ENCODE data around the gene PLCB4.

Gene PLCB4

GRCh38 chr20:9322661-9323060 lies 253.8 kb downstream of the PLCB4 start:
- TF ChIP-seq CTCF (IDR thresholded peaks at IDR 0.05; ENCODE audit: low read depth, low read length), result no peak
- no peak overlapping the region for H3K4me3 ChIP-seq (ENCODE audit: low read depth, low read length)

- peak; percentile 38 for TF ChIP-seq CTCF (IDR thresholded peaks at IDR 0.05; ENCODE audit: low read depth, low read length)
- H3K4me3 ChIP-seq (ENCODE audit: low read depth, low read length), result no peak overlapping the region
Observed at GRCh38 chr20:9323622-9324021, 254.7 kb downstream of the PLCB4 start.

GRCh38 chr20:9329355-9330101 lies 260.6 kb downstream of the PLCB4 start:
- H3K4me3 ChIP-seq (ENCODE audit: low read depth, low read length), result no peak overlapping the region

GRCh38 chr20:9330151-9330550 lies 261.3 kb downstream of the PLCB4 start:
- TF ChIP-seq CTCF (IDR thresholded peaks at IDR 0.05; ENCODE audit: low read depth, low read length), result no peak
- no peak overlapping the region for H3K4me3 ChIP-seq (ENCODE audit: low read depth, low read length)

More at GRCh38 chr20:9329355-9330101, 260.6 kb downstream of the PLCB4 start:
- TF ChIP-seq CTCF (IDR thresholded peaks at IDR 0.05; ENCODE audit: low read depth, low read length), result no peak

- TF ChIP-seq CTCF (IDR thresholded peaks at IDR 0.05; ENCODE audit: low read depth, low read length), result no peak
Observed at GRCh38 chr20:9331707-9332435, 263.0 kb downstream of the PLCB4 start.

GRCh38 chr20:9332791-9333479 lies 264.0 kb downstream of the PLCB4 start:
- TF ChIP-seq CTCF (IDR thresholded peaks at IDR 0.05; ENCODE audit: low read depth, low read length), result no peak
- H3K4me3 ChIP-seq (ENCODE audit: low read depth, low read length), result no peak overlapping the region

More at GRCh38 chr20:9331707-9332435, 263.0 kb downstream of the PLCB4 start:
- H3K4me3 ChIP-seq (ENCODE audit: low read depth, low read length), result no peak overlapping the region
